Gastrocnemius medialis (tissue), 4 donors: ENCODE measurements around the gene MANSC1.

Experiments
- POLR2A ChIP-seq, 2 donors: fragments of 450-650 bp; IDR thresholded peaks; one replicate each; pipeline ENCODE4 v1.6.1; 2017; ENCODE audit warnings: antibody characterized with exemption in 2 of 2, mild to moderate bottlenecking in 2 of 2, moderate library complexity in 2 of 2
- TF ChIP-seq, protein P1 (sequence below), 5 experiments: fragments of 450-650 bp in 3 of 5; fragments of 200-600 bp in 2 of 5; sonication (generic) in 2 of 5; IDR thresholded peaks in 4 of 5; conservative IDR thresholded peaks in 1 of 5; 1 replicate in 4 of 5; 2 replicates in 1 of 5; pipeline ENCODE4 v1.5.1; 2016 to 2019; ENCODE audit warnings: antibody characterized with exemption in 5 of 5, mild to moderate bottlenecking in 3 of 5, moderate library complexity in 3 of 5

DNA sequence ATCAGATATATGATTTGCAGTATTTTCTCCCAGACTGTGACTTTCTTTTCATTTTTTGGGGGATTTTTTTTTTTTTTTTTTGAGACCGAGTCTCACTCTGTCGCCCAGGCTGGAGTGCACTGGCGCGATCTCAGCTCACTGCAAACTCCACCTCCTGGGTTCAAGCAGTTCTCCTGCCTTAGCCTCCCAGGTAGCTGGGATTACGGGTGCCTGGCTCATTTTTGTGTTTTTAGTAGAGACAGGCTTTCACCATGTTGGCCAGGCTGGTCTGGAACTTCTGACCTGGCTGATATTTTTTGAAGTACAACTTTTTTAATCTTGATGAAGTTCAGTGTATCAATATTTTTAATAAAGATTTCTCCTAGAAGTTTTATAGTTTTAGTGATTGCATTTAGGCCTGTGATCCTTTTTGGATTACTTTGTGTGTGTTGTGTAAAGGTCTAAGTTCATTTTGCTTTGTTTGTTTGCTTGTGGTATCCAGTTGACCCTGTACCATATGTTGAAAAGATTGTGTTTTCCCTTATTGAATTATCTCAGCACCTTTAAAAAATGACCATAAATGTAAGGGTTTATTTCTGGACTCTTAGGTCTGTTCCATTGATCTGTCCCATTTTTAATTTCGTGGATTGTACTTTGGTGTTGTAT, 31.0 kb upstream of the MANSC1 start:
- TF ChIP-seq, protein P1, sequence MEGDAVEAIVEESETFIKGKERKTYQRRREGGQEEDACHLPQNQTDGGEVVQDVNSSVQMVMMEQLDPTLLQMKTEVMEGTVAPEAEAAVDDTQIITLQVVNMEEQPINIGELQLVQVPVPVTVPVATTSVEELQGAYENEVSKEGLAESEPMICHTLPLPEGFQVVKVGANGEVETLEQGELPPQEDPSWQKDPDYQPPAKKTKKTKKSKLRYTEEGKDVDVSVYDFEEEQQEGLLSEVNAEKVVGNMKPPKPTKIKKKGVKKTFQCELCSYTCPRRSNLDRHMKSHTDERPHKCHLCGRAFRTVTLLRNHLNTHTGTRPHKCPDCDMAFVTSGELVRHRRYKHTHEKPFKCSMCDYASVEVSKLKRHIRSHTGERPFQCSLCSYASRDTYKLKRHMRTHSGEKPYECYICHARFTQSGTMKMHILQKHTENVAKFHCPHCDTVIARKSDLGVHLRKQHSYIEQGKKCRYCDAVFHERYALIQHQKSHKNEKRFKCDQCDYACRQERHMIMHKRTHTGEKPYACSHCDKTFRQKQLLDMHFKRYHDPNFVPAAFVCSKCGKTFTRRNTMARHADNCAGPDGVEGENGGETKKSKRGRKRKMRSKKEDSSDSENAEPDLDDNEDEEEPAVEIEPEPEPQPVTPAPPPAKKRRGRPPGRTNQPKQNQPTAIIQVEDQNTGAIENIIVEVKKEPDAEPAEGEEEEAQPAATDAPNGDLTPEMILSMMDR (IDR thresholded peaks at IDR 0.05 in 4 of 5, conservative IDR thresholded peaks at IDR 0.05 in 1 of 5), result no peak
- TF ChIP-seq POLR2A (IDR thresholded peaks at IDR 0.05), result no peak
